ENCODE results near the gene CHRDL2. TPM values are rescaled to one million over a fixed set of nuclear protein-coding genes. Genes with fewer than 3 reads are reported as not detected.

CHRDL2 gene
- polyA plus RNA-seq, 2 of the 4 experiments (the other 2 are of a cell fraction): 2.3 to 5.8 TPM

- ChIA-PET CTCF (interaction anchor here (0.7 to 20.4 kb wide), 6 partner anchors 9 to 51 kb away, joined by 3 to 281 read pairs (median 4); no protein-coding TSS in a partner anchor), POLR2A (no interaction called here)
- Histone ChIP-seq H3K9me3 (no peaks in the 10 kb centered on the region), H3K4me3 (no peak overlapping the region), H3K27ac (peak overlapping the region; percentile 88 to 100), H3K4me2 (peak overlapping the region; percentile 1; the same call in 1 of the 3 replicates), H3K4me1 (peaks cover 49% of the 10 kb centered on the region)
- ATAC-seq (no peak), DNase-seq (ENCODE audit: low read depth in 1 of 2, low spot score in 1 of 2) (no peak), FAIRE-seq (no peak)
- TF ChIP-seq EHMT2 (IDR thresholded peaks at IDR 0.05; ENCODE audit: low read depth) (no peak), PBX3 (IDR thresholded peaks at IDR 0.05) (no peak), ELK1 (IDR thresholded peaks at IDR 0.05; ENCODE audit: low read depth, low read length) (no peak), E2F6 (IDR thresholded peaks at IDR 0.05; ENCODE audit: borderline replicate concordance, low read depth) (no peak), ESRRA (IDR thresholded peaks at IDR 0.05; ENCODE audit: borderline replicate concordance, low read length) (no peak)
- 94% methylated on average over 5 of the region's 5 CpGs for WGBS (ENCODE audit: missing lambda C conversion rate)
Measured at GRCh38 chr11:74676596-74676995, 54.6 kb downstream of the CHRDL2 start.

- no peak overlapping the region for H3K4me2 ChIP-seq
- H3K9me3 ChIP-seq: no peaks in the 10 kb centered on the region
- TF ChIP-seq MAX (IDR thresholded peaks at IDR 0.05): no peak
- TF ChIP-seq GATA3 (IDR thresholded peaks at IDR 0.05; ENCODE audit: borderline replicate concordance): no peak
- TF ChIP-seq E2F6 (IDR thresholded peaks at IDR 0.05; ENCODE audit: borderline replicate concordance, low read depth): no peak
- TF ChIP-seq FOSL2 (IDR thresholded peaks at IDR 0.05): no peak
- no peak for TF ChIP-seq FOSL2 (CRISPR knock-in tag; IDR thresholded peaks at IDR 0.05)
- no peak for TF ChIP-seq BCL3 (IDR thresholded peaks at IDR 0.05)
- TF ChIP-seq CEBPB (IDR thresholded peaks at IDR 0.05): no peak
- no peak for TF ChIP-seq ESRRA (IDR thresholded peaks at IDR 0.05; ENCODE audit: borderline replicate concordance, low read length)
- no peak for TF ChIP-seq RCOR1 (IDR thresholded peaks at IDR 0.05; ENCODE audit: low read depth, low read length)
- TF ChIP-seq NPAS2 (CRISPR knock-in tag; IDR thresholded peaks at IDR 0.05; ENCODE audit: borderline replicate concordance): no peak
- TF ChIP-seq CBX8 (IDR thresholded peaks at IDR 0.05): no peak
- no peak for TF ChIP-seq MYC (IDR thresholded peaks at IDR 0.05; ENCODE audit: borderline replicate concordance, low read length)
- TF ChIP-seq TP53 (CRISPR knock-in tag; IDR thresholded peaks at IDR 0.05): no peak
- no peak for TF ChIP-seq RNF2 (IDR thresholded peaks at IDR 0.05; ENCODE audit: borderline replicate concordance, low read depth)
- no peak for TF ChIP-seq FOXS1 (CRISPR knock-in tag; IDR thresholded peaks at IDR 0.05)
- TF ChIP-seq HES2 (IDR thresholded peaks at IDR 0.05): no peak
- TF ChIP-seq HOXA7 (CRISPR knock-in tag; IDR thresholded peaks at IDR 0.05): no peak
- TF ChIP-seq HOXB5 (CRISPR knock-in tag; IDR thresholded peaks at IDR 0.05): no peak
- no peak for TF ChIP-seq ZNF302 (CRISPR knock-in tag; IDR thresholded peaks at IDR 0.05)
- TF ChIP-seq RFX5 (IDR thresholded peaks at IDR 0.05): no peak
- no peak for TF ChIP-seq KDM1A (IDR thresholded peaks at IDR 0.05; ENCODE audit: low read depth)
- no peak overlapping the region for H3K4me3 ChIP-seq
- CTCF ChIA-PET: interaction anchor here (1.2 to 20.4 kb wide), 4 partner anchors 10 to 25 kb away, joined by 3 to 281 read pairs (median 4); no protein-coding TSS in a partner anchor
- POLR2A ChIA-PET: no interaction called here
- peaks cover 45% of the 10 kb centered on the region for H3K4me1 ChIP-seq
- H3K27ac ChIP-seq: peak overlapping the region; percentile 98 to 100
- ATAC-seq (no peak), FAIRE-seq (no peak), DNase-seq (ENCODE audit: low read depth in 1 of 2, low spot score in 1 of 2) (no peak)
- WGBS (ENCODE audit: missing lambda C conversion rate): 95% methylated on average over 3 of the region's 3 CpGs
Measured at GRCh38 chr11:74675761-74676160, 55.5 kb downstream of the CHRDL2 start.

Data from A549 (cell line).